IMR-90 (cell line): ENCODE results near the gene ASF1B. TPM values are rescaled to one million over a fixed set of nuclear protein-coding genes. Genes with fewer than 3 reads are reported as not detected.
A peak's percentile ranks its signal among the peaks of the same experiment; 100 is the strongest.

Experiments
- ATAC-seq: fragments of 200-7000 bp; cut with Tn5 transposase; 2 replicates; pipeline ENCODE4 v1.9.1; 2020; ENCODE audit warnings: low read depth, mild to moderate bottlenecking, moderate library complexity
- BruUV-seq: library from RNA; stranded (reverse); fragments of 400-500 nt; replicated peaks from 2 replicates; lab custom pipeline; 2021; lab: Mats Ljungman, UMichigan
- CTCF ChIA-PET: fragments of 300-600 bp; formaldehyde crosslinking; extraction: SDS; loops from one replicate; lab custom pipeline; 2021; ENCODE audit warnings: antibody characterized with exemption; lab: Yijun Ruan, JAX
- POLR2A ChIA-PET: fragments of 300-600 bp; sonication (Branson Sonifier 250); formaldehyde crosslinking; loops from one replicate; lab custom pipeline; 2022; ENCODE audit warnings: antibody characterized with exemption; ENCODE audit not compliant: unreplicated experiment; lab: Charles Lee
- DNase-seq: peaks from one replicate; pipeline ENCODE4 v3.0.0; 2013
- H2AFZ ChIP-seq: replicated peaks from 2 replicates; pipeline ENCODE3; 2013; ENCODE audit warnings: low read length, mild to moderate bottlenecking; ENCODE audit not compliant: poor library complexity
- H2AK5ac ChIP-seq: 2 replicates; pipeline ENCODE4 v1.6.1; 2013; ENCODE audit warnings: low read depth, low read length, inconsistent platforms
- H2AK9ac ChIP-seq: replicated peaks from 2 replicates; pipeline ENCODE3; 2013; ENCODE audit warnings: mild to moderate bottlenecking, low read depth, low read length, moderate library complexity; ENCODE audit not compliant: poor library complexity
- H2BK120ac ChIP-seq: 2 replicates; pipeline ENCODE4 v1.6.1; 2013; ENCODE audit warnings: low read depth, low read length, inconsistent platforms
- H2BK15ac ChIP-seq: 3 replicates; pipeline ENCODE4 v1.6.1; 2013; ENCODE audit warnings: low read depth, low read length, inconsistent platforms
- H2BK20ac ChIP-seq: 2 replicates; pipeline ENCODE4 v1.6.1; 2013; ENCODE audit warnings: low read depth, mild to moderate bottlenecking, inconsistent platforms, low read length, moderate library complexity
- H2BK5ac ChIP-seq: 2 replicates; pipeline ENCODE4 v1.6.1; 2013; ENCODE audit warnings: mild to moderate bottlenecking, low read depth, low read length, inconsistent platforms; ENCODE audit not compliant: poor library complexity, severe bottlenecking
- H3K14ac ChIP-seq: replicated peaks from 2 replicates; pipeline ENCODE4 v1.6.1; 2013; ENCODE audit warnings: low read depth, low read length, inconsistent platforms
- H3K18ac ChIP-seq: 2 replicates; pipeline ENCODE4 v1.6.1; 2013; ENCODE audit warnings: low read depth, low read length, control low read depth
- H3K23ac ChIP-seq: 2 replicates; pipeline ENCODE4 v1.6.1; 2013; ENCODE audit warnings: low read depth, low read length, inconsistent platforms
- H3K27ac ChIP-seq: 2 replicates; pipeline ENCODE4 v1.5.1; 2013; ENCODE audit warnings: mild to moderate bottlenecking, control low read depth, low read length; ENCODE audit not compliant: insufficient read depth
- H3K27me3 ChIP-seq: 2 replicates; pipeline ENCODE4 v1.6.1; 2013; ENCODE audit warnings: low read length; ENCODE audit not compliant: control insufficient read depth, insufficient read depth
- H3K36me3 ChIP-seq: 2 replicates; pipeline ENCODE4 v1.6.1; 2013; ENCODE audit warnings: low read length, mixed read lengths; ENCODE audit not compliant: control insufficient read depth, insufficient read depth
- H3K4ac ChIP-seq: 2 replicates; pipeline ENCODE4 v1.6.1; 2013; ENCODE audit warnings: low read depth, low read length, inconsistent platforms
- H3K4me1 ChIP-seq: 2 replicates; pipeline ENCODE4 v1.6.1; 2013; ENCODE audit warnings: low read length, mixed read lengths; ENCODE audit not compliant: control insufficient read depth, insufficient read depth
- H3K4me2 ChIP-seq: 2 replicates; pipeline ENCODE4 v1.6.1; 2013; ENCODE audit warnings: low read depth, mild to moderate bottlenecking, control low read depth, low read length, moderate library complexity
- H3K4me3 ChIP-seq: 2 replicates; pipeline ENCODE4 v1.5.1; 2013; ENCODE audit warnings: low read depth, mild to moderate bottlenecking, control low read depth, low read length, moderate library complexity; ENCODE audit not compliant: insufficient read depth
- H3K56ac ChIP-seq: 2 replicates; pipeline ENCODE4 v1.6.1; 2013; ENCODE audit warnings: low read length, inconsistent platforms; ENCODE audit not compliant: insufficient read depth; ENCODE audit errors: extremely low read depth
- H3K79me1 ChIP-seq, 2 experiments: 2 replicates each; pipeline ENCODE4 v1.6.1; 2013; ENCODE audit warnings: low read length in 2 of 2, inconsistent platforms in 1 of 2, low read depth in 1 of 2
- H3K9ac ChIP-seq: 2 replicates; pipeline ENCODE4 v1.6.1; 2013; ENCODE audit warnings: low read depth, low read length, control low read depth
- H3K9me1 ChIP-seq: 2 replicates; pipeline ENCODE4 v1.6.1; 2013; ENCODE audit warnings: low read length, inconsistent platforms; ENCODE audit not compliant: insufficient read depth
- H3K9me3 ChIP-seq: 2 replicates; pipeline ENCODE4 v1.6.1; 2013; ENCODE audit warnings: low read length; ENCODE audit not compliant: control insufficient read depth, insufficient read depth
- H4K20me1 ChIP-seq: 2 replicates; pipeline ENCODE4 v1.6.1; 2013; ENCODE audit warnings: low read length, inconsistent platforms; ENCODE audit not compliant: insufficient read depth
- H4K5ac ChIP-seq: 2 replicates; pipeline ENCODE4 v1.6.1; 2013; ENCODE audit warnings: mild to moderate bottlenecking, low read depth, low read length, control low read depth
- H4K8ac ChIP-seq, 2 experiments: 2 replicates each; pipeline ENCODE4 v1.6.1; 2013; ENCODE audit warnings: low read depth in 2 of 2, low read length in 2 of 2, control low read depth in 1 of 2, inconsistent platforms in 1 of 2
- H4K91ac ChIP-seq: 2 replicates; pipeline ENCODE4 v1.6.1; 2013; ENCODE audit warnings: low read depth, low read length, inconsistent platforms; ENCODE audit not compliant: insufficient read depth
- CEBPB ChIP-seq: IDR thresholded peaks from 2 replicates; pipeline ENCODE4 v1.6.1; 2012; ENCODE audit warnings: low read depth, low read length, improper control_type of control experiment
- MAFK ChIP-seq: IDR thresholded peaks from 2 replicates; pipeline ENCODE4 v1.6.1; 2012; ENCODE audit warnings: low read depth, low read length, improper control_type of control experiment
- NFE2L2 ChIP-seq: fragments of 150-350 bp; IDR thresholded peaks from 2 replicates; pipeline ENCODE4 v1.6.1; 2016; ENCODE audit warnings: low read depth, mild to moderate bottlenecking, low read length
- RAD21 ChIP-seq: IDR thresholded peaks from 2 replicates; pipeline ENCODE4 v1.6.1; 2012; ENCODE audit warnings: low read length, improper control_type of control experiment
- WGBS, 2 experiments: methylation state at CpG; one replicate each; pipeline versions ENCODE4 v1.1.5 to v1.1.7; 2013; ENCODE audit warnings: missing lambda C conversion rate in 2 of 2; ENCODE audit not compliant: insufficient read length in 1 of 2; ENCODE audit errors: extremely low coverage in 2 of 2; 5-methylcytosine and 5-hydroxymethylcytosine counted together
- dilution Hi-C: fragments of 300-500 bp; cut with HindIII; formaldehyde crosslinking; loops from one replicate; pipeline ENCODE4 v1.14.3; 2018; ENCODE audit warnings: low sequenced_read_pairs; ENCODE audit not compliant: unreplicated experiment
- in situ Hi-C: fragments of 300-500 bp; cut with MboI; formaldehyde crosslinking; loops from 3 replicates; pipeline ENCODE4 v1.14.3; 2019; ENCODE audit warnings: low sequenced_read_pairs, inconsistent platforms, mixed read lengths
- intact Hi-C: fragments of 100-400 bp; cut with micrococcal nuclease; formaldehyde crosslinking; loops from 2 replicates; pipeline ENCODE4 v1.10.0; 2022
- polyA plus RNA-seq, 3 experiments: library from polyadenylated mRNA; depleted of rRNA; stranded (reverse); fragments of >200 nt; gene quantifications; 2 replicates each; pipeline ENCODE4 v1.2.3, GENCODE V29; 2012; ENCODE audit warnings: low replicate concordance in 1 of 3
- total RNA-seq: library from RNA; depleted of rRNA; stranded (reverse); fragments of >200 nt; gene quantifications from 2 replicates; pipeline ENCODE4 v1.2.3, GENCODE V29; 2012

ASF1B gene
- total and polyA plus RNA-seq, 2 of the 4 experiments (the other 2 are of a cell fraction) = 10.4 to 12.1 TPM

GRCh38 chr19:14112809-14113385 is 23.5 kb downstream of the ASF1B start:
- Histone ChIP-seq H3K4me2 (peak overlapping the region; percentile 1; the same call in 1 of the 2 replicates), H3K36me3 (no peaks in the 10 kb centered on the region), H3K27me3 (no peaks in the 10 kb centered on the region), H2AFZ (peak overlapping the region; percentile 81), H4K20me1 (peaks cover 8% of the 10 kb centered on the region), H2AK5ac (peak overlapping the region; percentile 53; the same call in 1 of the 2 replicates), H4K5ac (peak overlapping the region; percentile 78), H2BK20ac (no peak overlapping the region), H3K27ac (peak overlapping the region; percentile 49), H2BK15ac (no peak overlapping the region), H3K18ac (no peak overlapping the region; the same call in 1 of the 2 replicates), H4K91ac (peak overlapping the region; percentile 79), H3K9me1 (peaks cover 17% of the 10 kb centered on the region; the same call in 1 of the 2 replicates), H3K9ac (no peak overlapping the region; the same call in 1 of the 2 replicates), H3K4me1 (peaks cover 15% of the 10 kb centered on the region), H3K23ac (peak overlapping the region; percentile 56; the same call in 1 of the 2 replicates), H3K4me3 (no peak overlapping the region), H2AK9ac (peak overlapping the region; percentile 71), H3K9me3 (no peaks in the 10 kb centered on the region), H2BK120ac (peak overlapping the region; percentile 10; the same call in 1 of the 2 replicates), H4K8ac (peak overlapping the region; percentile 64 to 83), H3K79me1 (peaks cover 13 to 72% of the 10 kb centered on the region in 2 experiments), H2BK5ac (no peak overlapping the region), H3K14ac (peak overlapping the region; percentile 57), H3K56ac (no peak overlapping the region), H3K4ac (peak overlapping the region; percentile 78)
- WGBS, 2 experiments = no CpG with 5 or more reads among the region's 12 CpGs
- intact Hi-C loops (no loop called here), in situ Hi-C loops (no loop called here), dilution Hi-C loops (no loop called here)
- ChIA-PET POLR2A (no interaction called here), CTCF (no interaction called here)
- ATAC-seq (no peak), DNase-seq (no peak)
- BruUV-seq = no TSS peak
- no peak for TF ChIP-seq RAD21
- no peak for TF ChIP-seq CEBPB
- TF ChIP-seq NFE2L2 = no peak
- TF ChIP-seq MAFK = no peak
